Tibial nerve (tissue), 4 donors: ENCODE results near the gene SLC35G2.

Experiments used
- EP300 ChIP-seq, 2 donors: sonication (generic); formaldehyde crosslinking; IDR thresholded peaks; one replicate each; pipeline ENCODE4 v1.6.1; 2017; ENCODE audit warnings: antibody characterized with exemption in 2 of 2, mild to moderate bottlenecking in 1 of 2
- POLR2A ChIP-seq, 2 donors: fragments of 450-650 bp; IDR thresholded peaks; one replicate each; pipeline ENCODE4 v1.6.1; 2017; ENCODE audit warnings: antibody characterized with exemption in 2 of 2, mild to moderate bottlenecking in 2 of 2, moderate library complexity in 2 of 2
- TF ChIP-seq, protein P1 (sequence below), 5 experiments: fragments of 200-600 bp in 3 of 5; fragments of 450-650 bp in 2 of 5; sonication (generic) in 3 of 5; IDR thresholded peaks; one replicate each; pipeline ENCODE4 v1.5.1; 2016 to 2019; ENCODE audit warnings: antibody characterized with exemption in 5 of 5, mild to moderate bottlenecking in 3 of 5, moderate library complexity in 2 of 5

DNA sequence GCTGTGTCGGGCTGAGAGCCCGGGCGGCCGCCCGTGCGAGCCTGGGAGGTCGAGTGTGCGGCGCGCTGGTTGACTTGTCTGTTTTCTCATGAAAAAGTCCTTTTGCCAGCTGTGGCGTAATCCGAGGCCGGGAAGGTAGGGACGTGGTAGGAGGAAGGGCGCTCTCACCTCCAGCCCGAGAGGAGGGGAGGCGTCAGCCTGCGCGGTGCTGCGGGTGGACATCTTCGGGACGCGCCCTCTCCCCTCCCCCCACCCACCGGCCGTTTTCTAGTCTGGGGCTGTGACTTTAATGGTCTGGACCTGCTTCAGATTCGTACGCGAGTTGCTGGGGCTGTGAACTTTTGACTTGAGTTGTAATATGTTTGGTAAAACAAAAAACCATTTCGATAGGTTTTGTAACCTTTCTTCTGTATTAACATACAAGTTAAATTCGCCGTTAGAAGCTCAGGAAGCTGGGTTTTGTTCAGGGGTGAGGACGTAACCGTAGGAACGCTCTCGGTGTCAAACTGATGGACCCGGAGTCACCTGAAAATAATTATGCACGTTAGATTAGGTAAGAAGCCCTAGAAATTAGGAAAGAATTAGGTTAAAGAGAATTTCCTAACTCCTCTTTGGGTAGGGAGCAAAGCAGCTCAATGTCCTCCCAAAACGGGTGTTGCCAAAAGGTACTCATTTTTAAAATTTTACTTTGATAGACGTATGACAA is 43.8 kb downstream of the SLC35G2 start:
- TF ChIP-seq POLR2A (IDR thresholded peaks at IDR 0.05) (no peak), EP300 (IDR thresholded peaks at IDR 0.05) (no peak)
- TF ChIP-seq, protein P1, sequence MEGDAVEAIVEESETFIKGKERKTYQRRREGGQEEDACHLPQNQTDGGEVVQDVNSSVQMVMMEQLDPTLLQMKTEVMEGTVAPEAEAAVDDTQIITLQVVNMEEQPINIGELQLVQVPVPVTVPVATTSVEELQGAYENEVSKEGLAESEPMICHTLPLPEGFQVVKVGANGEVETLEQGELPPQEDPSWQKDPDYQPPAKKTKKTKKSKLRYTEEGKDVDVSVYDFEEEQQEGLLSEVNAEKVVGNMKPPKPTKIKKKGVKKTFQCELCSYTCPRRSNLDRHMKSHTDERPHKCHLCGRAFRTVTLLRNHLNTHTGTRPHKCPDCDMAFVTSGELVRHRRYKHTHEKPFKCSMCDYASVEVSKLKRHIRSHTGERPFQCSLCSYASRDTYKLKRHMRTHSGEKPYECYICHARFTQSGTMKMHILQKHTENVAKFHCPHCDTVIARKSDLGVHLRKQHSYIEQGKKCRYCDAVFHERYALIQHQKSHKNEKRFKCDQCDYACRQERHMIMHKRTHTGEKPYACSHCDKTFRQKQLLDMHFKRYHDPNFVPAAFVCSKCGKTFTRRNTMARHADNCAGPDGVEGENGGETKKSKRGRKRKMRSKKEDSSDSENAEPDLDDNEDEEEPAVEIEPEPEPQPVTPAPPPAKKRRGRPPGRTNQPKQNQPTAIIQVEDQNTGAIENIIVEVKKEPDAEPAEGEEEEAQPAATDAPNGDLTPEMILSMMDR (IDR thresholded peaks at IDR 0.05) = no peak
